Activated CD8-positive, alpha-beta memory T cell treated with anti-CD3 and anti-CD28 coated beads, Interleukin-2, amount 10 ng/mL, durations not matched to agents 7 days and 5 days (primary cell): ENCODE data around the gene ATAD3A. TPM values are rescaled to one million over a fixed set of nuclear protein-coding genes. Genes with fewer than 3 reads are reported as not detected.
"Not testable (repeated sequence)": the region's sequence is repeated elsewhere in the genome, so short reads cannot be mapped to it uniquely, and the experiment has no call there.

ENCODE experiments used
- ATAC-seq: fragments of 150-1000 bp; cut with Tn5 transposase; one replicate; pipeline ENCODE4 v1.10.0; 2021; ENCODE audit warnings: moderate library complexity
- CTCF ChIA-PET: fragments of 350-600 bp; sonication (Branson Sonifier 250); formaldehyde crosslinking; loops from one replicate; lab custom pipeline; 2021; ENCODE audit warnings: antibody characterized with exemption; lab: Charles Lee
- DNase-seq: peaks from one replicate; pipeline ENCODE4 v3.0.0-alpha.2; 2020
- H3K27ac Mint-ChIP-seq: one replicate; pipeline ENCODE4 v1.8.0; 2021; ENCODE audit warnings: mild to moderate bottlenecking, mixed read lengths
- H3K27me3 Mint-ChIP-seq: one replicate; pipeline ENCODE4 v1.8.0; 2021; ENCODE audit warnings: mixed read lengths
- H3K36me3 Mint-ChIP-seq: one replicate; pipeline ENCODE4 v1.8.0; 2021; ENCODE audit warnings: mild to moderate bottlenecking, mixed read lengths
- H3K4me1 Mint-ChIP-seq: one replicate; pipeline ENCODE4 v1.8.0; 2021; ENCODE audit warnings: mixed read lengths
- H3K4me3 Mint-ChIP-seq: one replicate; pipeline ENCODE4 v1.8.0; 2021; ENCODE audit warnings: mild to moderate bottlenecking, moderate library complexity, mixed read lengths
- H3K9me3 Mint-ChIP-seq: one replicate; pipeline ENCODE4 v1.8.0; 2022; ENCODE audit warnings: low read depth, mixed read lengths
- total RNA-seq, 2 experiments: library from RNA; stranded (reverse); gene quantifications; one replicate each; pipeline ENCODE4 v1.2.3, GENCODE V29; 2021

Gene ATAD3A
- total RNA-seq, 2 experiments from 2014 or later, result 45.1 to 58.9 TPM

DNA sequence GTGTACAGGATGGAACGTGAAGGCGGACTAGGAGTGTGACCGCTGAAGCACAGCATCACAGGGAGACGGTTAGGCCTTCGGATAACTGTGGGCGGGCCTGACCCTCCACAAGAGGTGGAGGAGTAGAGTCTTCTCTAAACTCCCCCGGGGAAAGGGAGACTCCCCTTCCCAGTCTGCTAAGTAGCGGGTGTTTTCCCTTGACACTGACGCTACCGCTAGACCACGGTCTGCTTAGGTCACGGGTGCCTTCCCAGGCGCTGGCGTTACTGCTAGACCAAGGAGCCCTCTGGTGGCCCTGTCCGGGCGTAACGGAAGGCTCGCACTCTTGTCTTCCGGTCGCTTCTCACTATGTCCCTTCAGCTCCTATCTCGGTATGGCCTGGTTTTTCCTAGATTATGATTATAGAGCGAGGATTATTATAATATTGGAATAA, 6.6 kb upstream of the ATAD3A start:
- not testable (repeated sequence) for H3K27me3 Mint-ChIP-seq, H3K36me3 Mint-ChIP-seq, H3K9me3 Mint-ChIP-seq
- CTCF ChIA-PET, result interaction anchor here (0.6 to 1.9 kb wide), 9 partner anchors 13 to 442 kb away, joined by 3 to 11 read pairs (median 4); partner anchors contain the start of gene AURKAIP1
- Mint-ChIP-seq H3K4me1 (peaks cover 24% of the 10 kb centered on the region), H3K27ac (peak overlapping the region; percentile 92), H3K4me3 (peak overlapping the region; percentile 60)
- peak; percentile 59 for DNase-seq
- peak; percentile 52 for ATAC-seq

DNA sequence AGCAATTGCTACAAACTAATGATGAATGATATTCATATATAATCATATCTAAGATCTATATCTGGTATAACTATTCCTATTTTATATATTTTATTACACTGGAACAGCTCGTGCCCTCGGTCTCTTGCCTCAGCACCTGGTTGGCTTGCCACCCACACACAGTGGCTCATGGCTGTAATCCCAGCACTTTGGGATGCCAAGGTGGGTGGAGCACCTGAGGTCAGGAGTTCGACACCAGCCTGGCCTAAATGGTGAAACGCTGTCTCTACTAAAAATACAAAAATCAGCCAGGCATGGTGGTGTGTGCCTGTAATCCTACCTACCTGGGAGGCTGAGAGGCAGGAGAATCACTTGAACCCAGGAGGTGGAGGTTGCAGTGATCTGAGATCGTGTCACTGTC, 6.2 kb upstream of the ATAD3A start:
- Mint-ChIP-seq H3K4me1 (peaks cover 25% of the 10 kb centered on the region), H3K27ac (peak overlapping the region; percentile 92)
- CTCF ChIA-PET, result interaction anchor here (0.6 to 1.9 kb wide), 4 partner anchors 63 to 442 kb away, joined by 3 to 11 read pairs (median 3); no protein-coding TSS in a partner anchor
- DNase-seq, H3K9me3 Mint-ChIP-seq, H3K36me3 Mint-ChIP-seq, H3K4me3 Mint-ChIP-seq, ATAC-seq, H3K27me3 Mint-ChIP-seq: not testable (repeated sequence)

DNA sequence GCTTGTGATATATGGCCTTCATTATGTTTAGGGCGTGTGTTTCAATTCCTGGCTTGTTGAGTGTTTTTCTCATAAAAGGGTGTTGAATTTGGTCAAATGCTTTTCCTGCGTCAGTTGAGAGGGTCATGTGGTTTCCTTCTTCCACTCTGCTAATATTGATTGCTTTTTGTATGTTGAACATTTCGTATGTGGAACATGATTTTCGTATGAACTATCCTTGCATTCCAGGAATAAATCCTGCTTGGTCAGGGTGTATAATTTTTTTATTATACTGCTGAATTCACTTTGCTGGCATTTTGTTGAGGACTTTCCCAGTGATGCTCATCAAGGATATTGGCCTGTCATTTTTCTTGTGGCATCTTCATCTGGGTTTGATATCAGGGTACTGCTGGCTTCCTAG, 4.7 kb upstream of the ATAD3A start:
- ATAC-seq (no peak), DNase-seq (no peak)
- Mint-ChIP-seq H3K9me3 (no peaks in the 10 kb centered on the region), H3K36me3 (no peaks in the 10 kb centered on the region), H3K27ac (no peak overlapping the region), H3K4me1 (peaks cover 30% of the 10 kb centered on the region), H3K4me3 (no peak overlapping the region), H3K27me3 (no peaks in the 10 kb centered on the region)
- CTCF ChIA-PET, result no interaction called here

DNA sequence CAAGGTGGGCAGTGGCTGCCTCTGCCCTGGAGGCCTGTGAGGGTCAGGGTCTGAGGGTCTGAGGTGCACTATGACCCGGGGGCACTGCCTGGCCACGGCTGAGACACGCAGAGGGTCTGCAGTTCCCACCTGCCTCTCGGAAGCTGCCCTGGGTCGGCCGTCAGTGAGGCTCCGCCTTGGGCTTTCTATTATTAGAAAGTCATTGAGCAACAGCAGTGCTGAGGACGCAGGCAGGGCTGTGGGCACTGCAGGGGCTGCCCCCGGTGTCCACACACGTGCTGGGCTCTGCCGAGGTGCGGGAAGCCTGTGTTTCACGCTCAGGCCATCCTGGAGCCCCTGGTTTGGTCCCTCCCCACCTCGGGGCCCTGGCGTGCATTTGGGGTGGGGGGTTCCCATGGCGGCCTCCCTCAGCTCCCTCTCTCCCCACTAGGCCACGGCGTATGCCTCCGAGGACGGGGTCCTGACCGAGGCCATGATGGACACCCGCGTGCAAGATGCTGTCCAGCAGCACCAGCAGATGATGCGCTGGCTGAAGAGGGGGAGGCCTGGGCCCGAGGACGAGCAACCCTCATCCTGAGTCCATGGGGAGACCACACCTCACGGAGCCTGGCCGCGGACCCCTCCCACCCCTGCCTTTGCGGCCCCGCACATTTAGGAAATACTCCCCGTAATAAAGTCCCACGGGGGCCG, 3.0 kb upstream of the ATAD3A start:
- not testable (repeated sequence) for ATAC-seq

DNA sequence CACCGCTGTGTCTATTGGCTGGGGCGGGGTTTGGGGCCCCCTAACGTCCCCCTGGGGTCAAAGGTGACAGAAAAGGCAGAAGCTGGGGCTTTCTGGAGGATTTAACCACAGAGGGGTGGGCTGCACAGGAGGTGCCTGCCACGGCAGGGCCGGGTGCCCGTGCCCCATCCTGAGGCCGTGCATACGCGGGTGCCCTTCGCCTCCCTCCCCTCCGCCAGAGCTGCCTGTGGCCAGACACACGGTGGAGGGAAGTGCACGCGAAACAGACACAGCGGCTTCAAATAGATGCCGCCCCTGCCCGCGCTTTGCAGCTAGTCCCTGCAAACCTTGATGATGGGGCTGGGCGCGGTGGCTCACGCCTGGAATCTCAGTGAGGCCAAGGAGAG, 2.5 kb upstream of the ATAD3A start:
- DNase-seq, ATAC-seq, H3K27me3 Mint-ChIP-seq, H3K4me3 Mint-ChIP-seq, H3K9me3 Mint-ChIP-seq, H3K27ac Mint-ChIP-seq, CTCF ChIA-PET, H3K36me3 Mint-ChIP-seq: not testable (repeated sequence)
- peaks cover 36% of the 10 kb centered on the region for H3K4me1 Mint-ChIP-seq

More for the DNA sequence above, 3.0 kb upstream of the ATAD3A start:
- DNase-seq, H3K4me3 Mint-ChIP-seq, H3K9me3 Mint-ChIP-seq, H3K27ac Mint-ChIP-seq, H3K36me3 Mint-ChIP-seq, H3K27me3 Mint-ChIP-seq, CTCF ChIA-PET: not testable (repeated sequence)
- peaks cover 35% of the 10 kb centered on the region for H3K4me1 Mint-ChIP-seq

DNA sequence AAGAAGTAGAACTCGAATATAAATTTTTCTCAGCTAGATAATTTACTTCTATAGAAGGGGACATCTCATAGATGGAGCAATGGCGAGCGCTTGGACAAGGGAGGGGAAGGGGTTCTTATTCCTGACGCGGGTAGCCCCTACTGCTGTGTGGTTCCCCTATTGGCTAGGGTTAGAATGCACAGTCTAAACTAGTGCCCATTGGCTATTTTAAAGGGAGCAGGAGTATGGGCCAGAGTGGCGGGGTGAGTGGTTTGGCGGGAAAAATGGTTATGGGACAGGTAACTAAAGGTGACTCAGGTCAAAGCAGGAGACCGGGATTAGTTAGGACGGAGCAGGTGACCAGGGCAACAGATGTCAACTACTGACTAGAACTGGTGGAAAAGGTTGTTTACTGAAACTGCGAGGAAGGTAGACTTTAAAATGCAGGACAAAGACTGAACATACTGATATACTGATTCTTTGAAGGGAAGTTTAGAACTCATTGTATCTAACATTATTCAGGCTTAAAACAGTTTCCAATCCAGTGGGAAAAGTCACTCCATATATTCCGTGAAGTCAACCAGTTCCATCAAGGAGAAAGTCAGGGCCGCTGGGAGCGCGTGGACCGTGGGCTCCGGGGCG, 940 bp upstream of the ATAD3A start:
- H3K27ac Mint-ChIP-seq, result peak overlapping the region; percentile 85
- peaks cover 26% of the 10 kb centered on the region for H3K4me1 Mint-ChIP-seq
- ATAC-seq, result no peak
- H3K9me3 Mint-ChIP-seq, result no peaks in the 10 kb centered on the region
- DNase-seq, result no peak
- H3K4me3 Mint-ChIP-seq, result peak overlapping the region; percentile 82
- peaks cover under 1% of the 10 kb centered on the region for H3K36me3 Mint-ChIP-seq
- H3K27me3 Mint-ChIP-seq, result no peaks in the 10 kb centered on the region
- CTCF ChIA-PET, result no interaction called here

DNA sequence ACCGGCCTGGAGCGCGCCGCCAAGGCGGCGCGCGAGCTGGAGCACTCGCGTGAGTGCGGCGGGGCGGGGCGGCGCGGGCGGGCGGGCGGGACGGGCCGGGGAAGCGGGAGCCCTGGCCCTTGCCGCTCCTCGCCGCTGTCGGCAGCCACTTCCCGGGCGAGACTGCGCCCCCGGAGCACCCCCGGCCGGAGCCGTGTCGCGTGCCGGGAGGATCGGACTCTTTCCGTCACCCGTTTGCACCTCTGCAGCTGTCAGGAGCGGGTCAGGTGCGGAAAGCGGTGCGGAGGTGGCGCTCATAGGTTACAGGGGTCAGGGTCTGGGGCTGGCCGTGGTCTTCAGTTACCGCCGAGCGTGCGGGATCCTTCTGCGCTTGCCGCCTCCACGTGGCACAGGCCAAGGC, 463 bp downstream of the ATAD3A start:
- H3K27ac Mint-ChIP-seq, result peak overlapping the region; percentile 52
- ATAC-seq, result peak; percentile 22
- CTCF ChIA-PET, result not testable (repeated sequence)

GRCh38 chr1:1513675-1514074, 1.7 kb downstream of the ATAD3A start:
- H3K9me3 Mint-ChIP-seq, CTCF ChIA-PET, ATAC-seq, DNase-seq, H3K27ac Mint-ChIP-seq, H3K27me3 Mint-ChIP-seq: not testable (repeated sequence)
- H3K4me3 Mint-ChIP-seq, result peak overlapping the region; percentile 55
- H3K4me1 Mint-ChIP-seq, result peaks cover 15% of the 10 kb centered on the region
- H3K36me3 Mint-ChIP-seq, result peaks cover 12% of the 10 kb centered on the region

More for the DNA sequence above, 463 bp downstream of the ATAD3A start:
- peak overlapping the region; percentile 70 for H3K4me3 Mint-ChIP-seq
- not testable (repeated sequence) for H3K9me3 Mint-ChIP-seq, H3K27me3 Mint-ChIP-seq, H3K36me3 Mint-ChIP-seq
- DNase-seq, result peak; percentile 52
- H3K4me1 Mint-ChIP-seq, result peaks cover 17% of the 10 kb centered on the region

GRCh38 chr1:1514376-1514775, 2.4 kb downstream of the ATAD3A start:
- H3K9me3 Mint-ChIP-seq, CTCF ChIA-PET, DNase-seq, ATAC-seq, H3K27me3 Mint-ChIP-seq, H3K4me3 Mint-ChIP-seq, H3K27ac Mint-ChIP-seq: not testable (repeated sequence)
- peaks cover 14% of the 10 kb centered on the region for H3K36me3 Mint-ChIP-seq
- H3K4me1 Mint-ChIP-seq, result peaks cover 15% of the 10 kb centered on the region

- DNase-seq, H3K4me1 Mint-ChIP-seq, H3K27me3 Mint-ChIP-seq, H3K27ac Mint-ChIP-seq, ATAC-seq, H3K4me3 Mint-ChIP-seq, CTCF ChIA-PET, H3K9me3 Mint-ChIP-seq: not testable (repeated sequence)
- H3K36me3 Mint-ChIP-seq, result peaks cover 19% of the 10 kb centered on the region
These were observed 5.0 kb downstream of the ATAD3A start for GRCh38 chr1:1516923-1517322.

GRCh38 chr1:1517973-1518620, 6.1 kb downstream of the ATAD3A start:
- ATAC-seq (no peak), DNase-seq (no peak)
- Mint-ChIP-seq H3K4me1 (peaks cover 7% of the 10 kb centered on the region), H3K27ac (no peak overlapping the region), H3K27me3 (no peaks in the 10 kb centered on the region), H3K4me3 (no peak overlapping the region), H3K36me3 (peaks cover 19% of the 10 kb centered on the region), H3K9me3 (no peaks in the 10 kb centered on the region)
- CTCF ChIA-PET, result no interaction called here

- H3K9me3 Mint-ChIP-seq, H3K4me3 Mint-ChIP-seq, CTCF ChIA-PET, DNase-seq, H3K27me3 Mint-ChIP-seq, H3K4me1 Mint-ChIP-seq, H3K27ac Mint-ChIP-seq, ATAC-seq: not testable (repeated sequence)
- peaks cover 19% of the 10 kb centered on the region for H3K36me3 Mint-ChIP-seq
These were observed 6.7 kb downstream of the ATAD3A start for GRCh38 chr1:1518621-1519007.

GRCh38 chr1:1519805-1520505, 8.0 kb downstream of the ATAD3A start:
- not testable (repeated sequence) for H3K4me1 Mint-ChIP-seq

More at GRCh38 chr1:1519805-1520505, 8.0 kb downstream of the ATAD3A start:
- ATAC-seq, H3K27ac Mint-ChIP-seq, CTCF ChIA-PET, H3K27me3 Mint-ChIP-seq, DNase-seq, H3K4me3 Mint-ChIP-seq, H3K9me3 Mint-ChIP-seq: not testable (repeated sequence)
- peaks cover 20% of the 10 kb centered on the region for H3K36me3 Mint-ChIP-seq
